Stimulated activated CD4-positive, alpha-beta T cell treated with anti-CD3 and anti-CD28 coated beads, Interleukin-12 subunit alpha, Interleukin-12 subunit beta, amount 100 ng/mL, for 24 hours (primary cell): Measurements from ENCODE around the gene EYA2.

Experiments
- DNase-seq, 2 experiments: peaks; one replicate each; pipeline ENCODE4 v3.0.0-alpha.2; 2020; ENCODE audit warnings: low read depth in 2 of 2

The EYA2 gene

DNA sequence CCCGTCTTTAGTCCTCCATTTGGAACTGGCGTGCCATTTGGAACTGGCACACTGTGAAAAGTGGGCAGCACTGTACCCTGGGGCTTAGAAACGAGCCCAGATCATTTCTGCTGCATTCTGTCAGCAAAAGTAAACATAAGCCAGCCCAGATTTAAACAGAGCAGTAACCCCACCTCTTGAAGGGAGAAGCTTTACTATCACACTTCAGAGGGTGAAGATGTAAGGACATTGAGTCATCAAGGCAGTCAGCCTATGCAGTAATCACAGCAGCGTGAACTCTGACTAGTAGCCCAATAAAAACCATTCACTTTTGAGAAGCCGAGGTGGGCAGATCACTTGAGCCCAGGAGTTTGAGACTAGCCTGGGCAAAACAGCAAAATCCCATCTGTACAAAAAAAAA, 216.9 kb downstream of the EYA2 start:
- no peak for DNase-seq

DNA sequence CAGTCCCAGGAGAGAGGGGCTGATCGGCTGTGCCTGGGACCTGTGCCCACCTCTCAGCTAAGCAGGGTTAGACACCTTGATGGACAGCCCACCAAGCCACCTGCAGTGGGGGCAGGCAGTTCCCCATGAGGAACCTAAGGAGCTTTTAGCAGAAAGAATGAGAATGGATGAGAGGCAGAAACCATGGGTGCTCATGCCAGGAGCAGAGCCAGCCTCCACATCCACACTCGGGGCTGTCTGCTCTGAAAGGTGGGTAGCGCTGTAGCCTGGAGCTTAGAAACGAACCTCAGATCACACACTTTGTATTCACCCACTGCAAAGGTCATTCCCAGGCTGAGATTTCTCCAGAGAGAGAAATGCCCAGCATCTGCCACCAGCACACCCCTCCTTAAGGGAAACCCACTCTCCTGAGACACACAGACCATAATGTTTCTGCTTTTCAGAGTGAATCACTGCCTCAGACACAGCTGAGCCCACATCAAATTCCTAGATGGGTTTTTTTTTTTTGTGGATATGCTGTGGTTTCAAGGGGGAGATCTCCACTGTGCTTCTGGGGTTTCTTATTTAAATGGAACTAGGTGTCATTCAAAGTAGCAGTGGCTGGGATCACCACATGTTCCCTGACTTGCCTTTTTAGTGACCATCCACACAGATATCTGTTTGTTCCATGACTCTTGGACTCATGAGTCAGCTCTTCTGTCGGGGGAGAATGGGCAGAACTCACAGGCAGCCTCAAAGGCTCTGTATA, 218.9 kb downstream of the EYA2 start:
- no peak for DNase-seq

DNA sequence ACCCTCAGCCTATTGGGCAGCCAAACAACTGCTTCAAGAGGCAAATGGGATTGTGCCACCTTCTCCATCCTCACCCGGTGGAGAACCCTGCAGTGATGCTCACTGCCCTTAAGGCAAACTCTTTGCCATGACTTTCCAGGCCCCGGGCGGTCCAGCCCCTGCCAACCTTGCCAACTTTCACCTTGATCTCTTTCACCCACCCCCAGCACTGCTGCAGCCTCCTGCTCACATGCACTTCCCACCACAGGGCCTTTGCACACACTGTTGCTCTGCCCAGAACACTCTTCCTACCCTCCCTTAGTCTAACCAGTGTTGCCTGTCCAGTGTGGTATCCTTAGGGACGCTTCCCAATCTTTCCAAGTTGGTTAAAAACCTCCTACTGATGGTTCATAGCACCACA, 221.1 kb downstream of the EYA2 start:
- no peak for DNase-seq

DNA sequence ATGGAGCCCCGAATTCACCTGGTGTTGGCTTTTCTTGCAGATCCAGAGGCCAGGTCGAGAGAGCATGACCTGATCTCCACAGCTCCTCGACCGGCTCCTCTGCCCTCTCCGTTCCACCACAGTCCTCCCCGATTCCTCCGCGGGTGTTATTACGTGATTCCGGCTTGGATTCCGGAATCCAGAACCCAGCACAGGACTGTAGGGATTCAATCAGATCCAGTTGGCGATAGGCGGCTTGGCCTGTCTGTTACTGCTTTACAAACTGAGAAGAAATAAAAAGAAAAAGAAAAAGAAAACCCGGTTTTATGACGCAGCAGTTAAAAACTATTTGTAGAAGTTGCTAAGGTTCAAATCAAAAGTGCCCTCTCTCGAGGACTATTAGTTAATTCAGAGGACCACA, 222.7 kb downstream of the EYA2 start:
- no peak for DNase-seq

DNA sequence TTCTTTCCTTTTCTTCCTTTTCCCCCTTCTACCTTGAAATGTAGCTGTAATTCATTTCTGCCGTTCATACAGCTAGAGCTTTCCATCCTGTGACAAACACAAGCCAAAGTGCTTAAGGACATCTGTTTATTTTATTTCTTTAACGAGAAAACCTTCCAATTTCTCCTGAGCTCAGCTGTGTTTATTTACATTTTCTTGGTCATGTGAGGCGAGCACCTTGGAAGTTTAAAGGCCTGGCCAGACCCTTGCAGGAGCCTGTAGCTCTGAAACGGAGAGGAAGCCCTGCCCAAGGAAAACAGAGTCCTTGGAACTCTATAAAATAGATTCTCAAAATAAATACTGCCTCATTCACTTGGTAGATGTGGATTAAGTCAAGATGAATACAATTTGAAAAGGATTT, 223.1 kb downstream of the EYA2 start:
- DNase-seq, result no peak

DNA sequence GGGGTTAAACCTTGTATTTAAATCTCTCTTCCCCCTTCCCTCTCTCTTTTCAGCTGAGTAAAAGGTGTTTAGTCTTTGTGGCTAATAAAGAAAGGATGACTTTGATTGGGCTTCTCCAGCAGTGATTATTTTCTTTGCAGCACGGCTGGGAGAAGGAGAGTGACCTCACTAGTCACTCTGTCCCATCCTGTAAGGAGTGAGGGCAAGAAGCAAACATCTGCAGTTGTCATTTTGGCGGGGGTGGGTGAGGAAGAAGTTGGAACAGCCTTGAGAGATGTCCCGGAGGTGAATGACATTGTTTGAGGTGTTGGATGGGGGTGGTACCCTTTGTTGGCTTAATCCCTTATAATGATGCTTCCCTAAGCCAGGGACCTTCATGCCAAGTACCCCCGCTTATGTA, 223.6 kb downstream of the EYA2 start:
- no peak for DNase-seq

DNA sequence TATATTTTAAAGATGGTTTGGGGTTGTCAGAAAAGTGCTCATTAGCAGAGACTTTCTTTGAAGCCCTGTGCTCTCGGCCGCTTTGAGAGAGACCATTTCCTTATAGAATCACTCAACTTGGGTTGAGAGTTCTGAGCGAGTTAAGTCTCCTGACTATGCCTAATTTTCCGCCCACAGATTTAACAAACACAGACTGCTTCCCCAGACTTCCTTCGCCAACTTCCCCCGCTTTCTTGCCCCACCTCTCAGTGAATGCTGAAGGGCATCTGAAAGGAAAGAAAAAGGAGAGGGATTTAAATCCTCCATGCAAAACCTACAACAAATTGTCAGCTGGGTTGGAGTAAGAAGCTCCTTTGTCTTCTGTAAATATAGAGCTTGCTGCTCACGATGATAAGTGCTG, 224.0 kb downstream of the EYA2 start:
- no peak for DNase-seq

DNA sequence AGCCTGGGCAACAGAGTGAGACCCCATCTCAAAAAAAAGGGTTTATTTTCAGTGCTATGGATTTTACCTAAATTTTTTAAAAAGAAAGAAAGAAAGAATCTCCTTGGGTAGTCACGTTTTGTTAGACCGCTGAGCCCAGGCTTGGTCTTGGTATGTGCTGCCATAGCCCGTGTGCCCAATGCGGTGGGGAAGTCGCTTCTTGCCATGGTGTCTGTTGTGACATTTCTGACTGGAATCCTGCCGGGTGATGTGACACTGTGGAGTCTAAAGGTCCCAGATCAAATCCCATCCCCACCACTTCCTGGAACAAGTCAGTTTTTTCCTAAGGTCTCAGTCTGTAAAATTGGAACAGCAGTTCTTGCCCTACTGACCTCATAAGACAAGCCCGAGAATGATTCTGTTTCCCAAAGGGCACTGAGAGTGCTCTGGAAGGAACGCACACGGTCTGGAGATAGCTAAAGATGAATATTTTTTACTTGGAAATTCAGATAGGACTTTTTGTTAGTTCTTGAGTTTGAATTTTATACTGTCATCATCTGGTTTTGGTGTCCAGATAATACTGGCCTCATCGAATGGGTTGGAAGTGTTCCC, 225.8 kb downstream of the EYA2 start:
- no peak for DNase-seq

DNA sequence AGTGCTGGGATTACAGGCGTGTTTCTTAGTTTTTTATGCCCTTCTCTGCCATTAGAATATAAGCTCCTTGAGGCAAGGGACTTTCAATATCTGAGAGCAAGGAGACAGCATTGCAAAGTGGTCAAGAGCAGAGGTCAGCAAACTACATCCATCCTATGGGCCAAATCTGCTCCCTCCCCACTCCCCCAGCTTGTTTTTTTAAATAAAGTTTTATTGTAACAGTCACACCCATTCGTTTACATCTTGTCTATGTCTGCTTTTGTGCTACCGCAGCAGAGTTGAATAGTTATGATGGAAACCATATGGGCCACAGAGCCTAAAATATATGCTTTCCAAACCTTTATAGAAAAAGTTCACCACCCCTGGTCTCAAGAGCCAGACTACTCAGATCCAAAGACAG, 227.9 kb downstream of the EYA2 start:
- no peak for DNase-seq

DNA sequence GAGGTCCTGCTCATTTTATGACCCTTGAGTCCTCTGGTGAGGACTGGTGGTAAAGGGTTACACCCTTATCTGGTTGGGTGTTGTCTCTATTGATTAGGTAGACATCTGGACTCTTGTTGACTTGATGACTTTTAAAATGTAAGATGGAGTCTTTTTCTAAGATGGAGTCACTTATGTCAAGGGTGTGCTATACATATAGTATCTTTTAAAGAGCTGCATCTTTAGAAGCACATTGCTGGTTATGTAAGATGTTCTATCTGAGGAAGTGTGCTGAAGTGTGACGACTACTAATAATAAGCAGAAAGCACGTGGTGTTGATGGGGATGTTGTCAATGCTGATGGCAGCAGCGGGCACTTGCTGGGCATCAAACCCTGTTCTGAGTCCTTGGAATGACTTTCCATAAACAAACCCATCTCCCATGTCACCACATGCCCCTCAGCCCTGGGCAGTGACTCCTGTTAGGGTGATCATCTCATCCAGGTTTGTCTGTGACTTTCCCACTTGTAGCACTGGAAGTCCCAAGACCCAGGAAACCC, 229.6 kb downstream of the EYA2 start:
- no peak for DNase-seq

DNA sequence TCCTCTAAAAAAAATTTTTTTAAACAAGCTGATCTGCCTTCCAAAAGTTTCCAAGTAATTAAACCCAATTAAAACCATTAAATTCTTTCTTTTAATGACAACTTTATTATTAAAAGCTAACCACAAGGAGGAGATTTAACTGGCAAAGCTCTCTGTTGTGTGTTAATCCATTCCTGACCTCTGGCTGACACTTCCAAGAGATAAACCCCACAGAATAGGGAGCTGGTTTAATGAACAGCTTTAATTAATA, 230.8 kb downstream of the EYA2 start:
- no peak for DNase-seq

DNA sequence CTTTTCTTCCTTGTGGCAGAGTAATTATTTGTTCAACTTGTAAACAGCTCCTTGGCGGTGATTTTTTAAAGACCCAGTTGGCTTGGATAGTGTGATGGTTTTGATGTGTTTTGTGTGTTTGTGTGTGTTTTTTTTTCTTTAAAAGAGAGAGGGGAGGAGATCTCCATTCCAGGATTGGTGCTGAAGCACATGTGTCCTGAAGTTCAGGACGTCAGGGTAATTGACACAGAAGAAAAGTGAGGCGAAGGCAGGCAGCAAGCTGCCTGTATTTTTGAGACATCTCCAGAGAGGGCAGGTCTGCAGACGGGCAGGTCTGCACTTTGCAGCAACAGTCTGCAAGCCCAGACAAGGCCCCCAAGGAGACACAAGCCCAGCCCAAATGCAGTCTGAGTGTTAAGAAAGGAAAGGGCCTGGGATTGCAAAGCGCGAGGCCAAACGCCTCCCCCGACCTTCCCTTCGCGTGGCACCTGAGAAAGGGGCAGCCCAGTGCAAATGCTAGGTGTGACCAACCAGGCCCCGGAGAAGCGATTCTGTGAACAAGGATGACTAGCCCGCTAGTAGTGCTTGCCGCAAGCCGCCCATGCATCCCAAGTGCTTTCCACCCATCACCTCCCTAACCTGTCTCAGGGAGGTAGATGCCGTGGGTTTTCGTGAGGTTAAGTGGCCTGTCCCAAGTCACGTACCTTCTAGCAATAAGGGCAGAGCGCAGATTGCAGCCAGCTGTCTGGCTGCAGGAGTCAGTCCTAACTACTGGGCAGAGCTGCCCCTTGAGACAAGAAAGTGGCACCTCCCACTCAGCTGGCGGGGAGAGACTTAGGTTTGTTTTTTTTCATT, 231.3 kb downstream of the EYA2 start:
- DNase-seq, result no peak

DNA sequence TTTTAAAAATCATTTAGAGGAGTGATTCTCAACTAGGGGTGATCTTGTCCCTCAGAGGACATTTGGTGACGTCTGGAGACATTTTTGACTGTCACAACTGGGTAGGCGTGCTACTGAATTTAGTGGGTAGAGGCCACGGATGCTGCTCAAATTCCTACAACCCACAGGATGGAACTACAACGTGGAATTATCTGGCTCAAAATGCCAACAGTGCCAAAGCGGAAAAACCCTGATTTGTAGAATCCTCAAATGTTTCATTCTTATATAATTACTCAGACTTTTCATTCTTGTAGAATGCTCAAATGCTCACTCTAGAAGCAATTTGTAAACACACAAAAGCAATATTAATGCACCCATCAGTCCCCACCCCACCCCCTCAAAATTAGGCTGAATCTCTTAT, 232.1 kb downstream of the EYA2 start:
- no peak for DNase-seq

DNA sequence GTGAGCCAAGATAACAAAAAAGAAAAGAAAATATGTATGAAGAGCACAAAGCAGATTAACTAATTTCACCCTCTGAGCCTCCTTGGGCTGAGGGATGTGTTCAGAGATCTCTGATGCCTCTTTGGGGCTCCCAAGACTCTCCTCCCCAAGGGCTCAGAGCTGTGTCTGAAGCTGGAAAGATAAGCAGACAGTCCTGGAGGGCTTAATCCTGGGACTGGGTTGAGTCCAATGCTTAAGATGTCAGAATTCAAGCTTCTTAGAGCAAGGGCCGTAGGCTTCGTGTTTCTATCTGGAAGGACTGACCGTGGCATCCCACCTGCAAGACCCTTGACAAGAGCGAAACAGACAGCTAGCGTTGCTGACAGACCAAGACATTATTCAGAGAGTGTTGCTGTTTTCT, 232.9 kb downstream of the EYA2 start:
- DNase-seq, result no peak

DNA sequence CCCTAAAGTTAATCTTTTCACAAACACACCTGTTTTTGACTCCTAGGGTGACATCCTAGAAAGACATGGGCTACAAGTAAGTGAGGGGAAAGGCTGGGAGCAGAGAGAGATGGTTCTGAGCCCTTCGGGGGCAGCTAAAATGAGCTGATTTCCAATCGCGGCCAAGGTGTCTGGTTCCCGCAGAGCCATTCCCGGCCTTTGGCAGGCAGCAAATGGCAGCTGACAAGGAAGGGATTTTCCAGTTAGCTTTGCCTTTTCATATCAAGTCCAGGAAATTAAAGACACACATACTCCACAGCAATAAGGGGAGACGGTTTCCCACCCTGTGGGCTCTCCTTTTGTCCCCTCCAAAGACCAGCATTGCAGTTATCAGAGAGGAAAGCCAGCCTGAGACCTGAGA, 233.4 kb downstream of the EYA2 start:
- no peak for DNase-seq

DNA sequence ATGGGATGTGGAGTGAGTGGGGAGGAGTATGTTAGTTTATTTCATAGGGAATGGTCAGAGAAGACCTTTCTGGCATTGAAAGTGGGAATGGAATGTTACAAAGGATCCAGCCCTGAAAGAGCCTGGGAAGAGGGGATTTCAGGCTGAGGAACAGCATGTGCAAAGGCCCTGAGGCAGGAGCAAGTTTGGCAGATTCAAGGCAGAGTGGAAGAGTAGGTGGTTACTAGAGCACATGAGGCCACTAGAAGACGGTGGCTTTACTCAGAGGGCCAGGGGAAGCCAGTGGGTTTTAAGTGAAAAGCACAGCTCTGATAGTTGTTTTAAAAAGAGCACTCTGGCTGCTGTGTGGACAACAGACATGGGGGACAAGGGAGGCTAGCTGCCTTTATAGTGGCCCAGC, 234.7 kb downstream of the EYA2 start:
- no peak for DNase-seq

DNA sequence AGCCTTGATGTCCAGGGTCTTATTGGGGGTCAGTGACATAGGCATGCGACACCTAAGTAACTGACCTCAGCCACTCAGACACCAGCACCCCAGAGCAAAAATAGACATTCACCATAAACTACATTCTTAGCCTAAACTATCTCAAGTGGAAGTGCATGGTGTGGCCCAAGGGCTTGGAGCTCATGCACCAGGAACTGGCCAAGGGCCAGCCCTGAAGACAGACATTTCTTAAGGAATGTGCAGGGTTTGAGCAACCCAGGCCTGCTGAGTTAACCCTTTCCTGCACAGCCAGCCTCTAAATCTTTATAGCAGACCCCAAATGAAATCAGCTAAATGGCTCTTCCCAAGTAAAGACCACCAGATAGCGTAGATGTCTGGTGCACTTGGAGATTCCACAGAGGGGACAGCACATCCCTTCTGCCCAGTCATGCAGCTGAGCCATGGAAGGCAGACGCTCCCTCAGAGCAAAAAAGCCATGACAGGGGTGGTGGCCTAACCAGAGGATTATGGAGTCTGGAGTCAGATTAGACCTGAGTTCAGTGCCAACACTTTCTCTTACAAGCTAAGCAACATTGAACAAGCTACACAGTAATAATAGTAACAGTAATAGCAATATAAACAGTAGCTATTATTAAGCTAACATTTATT, 239.3 kb downstream of the EYA2 start:
- DNase-seq, result no peak

DNA sequence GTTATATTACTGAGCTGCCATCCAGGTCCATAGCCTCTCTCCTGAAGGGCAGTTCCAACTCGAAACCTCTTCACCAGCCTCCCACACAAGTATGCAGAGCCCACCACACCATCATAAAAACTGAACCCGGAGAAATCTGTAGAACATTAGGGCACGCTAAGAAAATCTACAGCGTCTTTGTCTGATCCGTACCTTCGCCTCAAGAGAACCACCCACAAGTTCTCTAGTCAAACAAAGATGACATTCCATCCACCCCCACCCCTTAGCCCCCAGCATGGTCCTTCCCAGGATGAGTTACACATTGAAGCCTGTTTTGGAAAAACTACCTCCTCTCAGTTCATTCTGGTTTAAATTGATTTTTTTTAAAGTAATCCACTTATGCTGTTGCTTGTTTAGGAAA, 242.1 kb downstream of the EYA2 start:
- DNase-seq, result no peak

DNA sequence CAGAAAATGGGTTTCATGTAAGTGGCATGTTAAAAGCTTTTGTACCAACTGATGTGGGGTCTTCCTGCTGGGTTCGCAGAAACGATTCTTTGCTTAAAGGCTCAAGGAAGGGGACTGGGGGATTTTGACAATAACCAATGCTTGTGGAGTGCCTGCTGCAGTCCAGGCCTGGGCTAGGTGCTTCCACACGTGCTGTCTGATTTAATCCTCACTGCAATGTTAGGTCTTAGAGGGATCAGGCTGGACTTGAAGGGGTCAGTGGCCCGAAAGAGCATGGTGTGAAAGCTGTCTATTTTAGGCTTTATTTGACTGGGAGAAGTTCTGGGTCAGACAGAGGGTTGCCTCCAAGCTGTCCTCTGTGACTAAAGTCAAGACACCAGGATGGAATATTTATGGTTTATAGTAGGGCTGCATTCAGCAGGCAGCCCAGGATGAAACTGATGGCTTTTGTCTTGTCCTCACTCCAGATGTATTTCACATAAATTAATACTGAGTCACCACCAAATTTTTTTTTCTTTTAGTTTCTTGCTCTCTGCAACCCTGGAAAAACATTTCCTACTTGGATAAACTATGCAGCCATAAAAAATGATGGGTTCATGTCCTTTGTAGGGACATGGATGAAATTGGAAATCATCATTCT, 242.7 kb downstream of the EYA2 start:
- DNase-seq, result no peak

DNA sequence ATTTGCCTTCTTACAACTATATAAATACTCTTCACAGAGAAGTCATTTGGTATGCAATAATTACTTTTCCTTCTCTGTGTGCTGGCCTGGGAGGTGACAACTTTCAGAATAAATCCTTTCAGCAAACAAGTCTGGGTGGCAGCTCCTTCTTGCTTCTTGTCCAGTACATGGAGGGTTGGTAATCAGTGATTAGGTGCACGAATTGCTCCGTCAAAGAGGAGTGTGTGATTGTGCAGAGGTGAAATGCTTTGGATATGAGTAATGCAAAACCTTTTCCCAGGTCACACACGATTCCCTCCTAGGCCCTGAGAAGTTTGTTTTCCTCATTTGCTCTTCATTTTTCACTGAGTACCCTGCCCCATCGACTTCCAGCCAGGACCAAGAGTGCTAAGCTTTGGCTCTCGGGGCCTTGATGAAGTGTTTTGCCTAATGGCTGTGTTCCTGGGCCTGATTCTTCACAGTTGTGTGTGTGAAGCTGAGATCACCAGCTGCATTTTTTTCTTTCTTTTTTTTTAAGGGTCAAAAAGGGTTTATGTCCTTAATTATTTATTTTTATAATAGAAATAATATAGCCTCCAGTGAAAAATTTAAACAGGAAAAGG, 245.4 kb downstream of the EYA2 start:
- DNase-seq, result no peak

DNA sequence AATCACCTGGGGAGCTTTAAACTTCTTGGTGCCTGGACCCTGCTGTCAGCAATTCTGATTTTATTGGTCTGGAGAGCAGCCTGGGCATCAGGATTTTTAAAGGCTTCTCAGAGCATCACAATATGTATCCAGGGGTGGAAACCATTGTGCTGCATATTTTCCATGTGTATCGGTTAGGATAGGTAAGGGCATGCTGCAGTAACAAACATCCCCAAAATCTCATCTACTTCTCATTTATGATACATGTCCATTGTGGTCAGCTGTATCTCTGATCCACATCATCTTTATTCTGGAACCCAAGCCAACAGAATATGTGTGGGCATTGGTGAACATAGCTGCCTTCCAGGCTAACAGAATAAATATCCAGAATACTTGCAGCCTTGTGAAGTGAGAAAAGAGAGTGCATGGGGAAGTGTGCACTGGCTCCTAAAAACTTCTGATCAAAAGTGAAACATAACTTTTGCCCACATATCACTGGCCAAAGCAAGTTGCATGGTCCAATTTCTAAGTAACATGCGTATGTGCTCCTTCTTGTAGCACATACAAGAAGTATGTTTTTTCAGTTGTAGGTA, 246.8 kb downstream of the EYA2 start:
- no peak for DNase-seq
